Measurements from ENCODE around the gene PLXNB2.

DNA sequence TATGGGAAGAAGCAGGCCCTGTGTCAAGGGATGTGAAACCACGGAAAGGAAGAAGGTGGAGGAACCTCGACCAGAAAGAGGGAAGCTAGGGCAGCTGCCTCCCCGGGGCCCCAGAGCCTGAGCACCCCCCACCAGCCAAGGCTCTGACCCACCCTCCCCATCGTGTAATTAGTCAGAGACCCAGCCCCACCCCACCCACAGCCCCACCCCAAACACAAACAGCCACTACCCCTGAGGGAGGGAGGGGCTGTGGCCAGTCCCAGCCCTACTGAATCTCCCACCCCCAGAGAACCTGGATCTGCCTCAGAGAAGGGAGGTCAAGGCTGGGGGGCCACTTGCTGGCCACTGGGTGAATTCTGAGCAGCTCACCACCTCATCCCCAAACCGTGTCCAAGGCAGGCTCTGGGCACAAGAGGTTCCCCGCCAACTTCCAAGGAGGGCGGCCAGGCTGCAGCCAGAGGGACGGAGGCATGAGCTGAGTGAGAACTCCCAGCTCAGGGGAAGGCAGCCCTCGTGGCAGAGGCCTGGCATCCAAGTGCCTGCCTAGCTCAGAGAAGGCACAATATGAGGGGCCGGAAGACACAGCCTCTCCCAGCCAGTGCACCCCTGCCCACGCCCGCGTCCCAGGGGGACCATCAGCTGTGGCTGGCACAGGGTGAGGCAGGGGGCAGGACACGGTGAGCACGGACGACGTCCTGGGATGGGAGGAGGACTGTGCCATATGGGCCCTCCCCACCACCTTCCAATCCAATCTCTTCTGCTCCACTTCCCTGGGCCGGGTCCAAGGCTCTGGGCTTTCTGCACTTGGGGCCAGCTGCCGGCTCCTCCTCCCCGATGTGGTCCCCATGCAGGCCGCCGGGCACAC, 2.7 kb downstream of the PLXNB2 start:
- TF ChIP-seq, protein P1, sequence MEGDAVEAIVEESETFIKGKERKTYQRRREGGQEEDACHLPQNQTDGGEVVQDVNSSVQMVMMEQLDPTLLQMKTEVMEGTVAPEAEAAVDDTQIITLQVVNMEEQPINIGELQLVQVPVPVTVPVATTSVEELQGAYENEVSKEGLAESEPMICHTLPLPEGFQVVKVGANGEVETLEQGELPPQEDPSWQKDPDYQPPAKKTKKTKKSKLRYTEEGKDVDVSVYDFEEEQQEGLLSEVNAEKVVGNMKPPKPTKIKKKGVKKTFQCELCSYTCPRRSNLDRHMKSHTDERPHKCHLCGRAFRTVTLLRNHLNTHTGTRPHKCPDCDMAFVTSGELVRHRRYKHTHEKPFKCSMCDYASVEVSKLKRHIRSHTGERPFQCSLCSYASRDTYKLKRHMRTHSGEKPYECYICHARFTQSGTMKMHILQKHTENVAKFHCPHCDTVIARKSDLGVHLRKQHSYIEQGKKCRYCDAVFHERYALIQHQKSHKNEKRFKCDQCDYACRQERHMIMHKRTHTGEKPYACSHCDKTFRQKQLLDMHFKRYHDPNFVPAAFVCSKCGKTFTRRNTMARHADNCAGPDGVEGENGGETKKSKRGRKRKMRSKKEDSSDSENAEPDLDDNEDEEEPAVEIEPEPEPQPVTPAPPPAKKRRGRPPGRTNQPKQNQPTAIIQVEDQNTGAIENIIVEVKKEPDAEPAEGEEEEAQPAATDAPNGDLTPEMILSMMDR (IDR thresholded peaks at IDR 0.05) = no peak
- no peak for TF ChIP-seq POLR2A (IDR thresholded peaks at IDR 0.05)
